Activated naive CD8-positive, alpha-beta T cell treated with anti-CD3 and anti-CD28 coated beads for 36 hours (primary cell): Measurements from ENCODE around the gene KCNIP1. TPM values are rescaled to one million over a fixed set of nuclear protein-coding genes. Genes with fewer than 3 reads are reported as not detected.

ENCODE experiments used
- DNase-seq: peaks from one replicate; pipeline ENCODE4 v3.0.0; 2021
- H3K27ac Mint-ChIP-seq: one replicate; pipeline ENCODE4 v1.8.0; 2022; ENCODE audit warnings: mild to moderate bottlenecking, moderate library complexity, mixed read lengths
- H3K27me3 Mint-ChIP-seq: one replicate; pipeline ENCODE4 v1.8.0; 2022; ENCODE audit warnings: mild to moderate bottlenecking, mixed read lengths
- H3K36me3 Mint-ChIP-seq: one replicate; pipeline ENCODE4 v1.8.0; 2021; ENCODE audit warnings: mild to moderate bottlenecking, mixed read lengths
- H3K4me1 Mint-ChIP-seq: one replicate; pipeline ENCODE4 v1.8.0; 2021; ENCODE audit warnings: mixed read lengths
- H3K4me3 Mint-ChIP-seq: one replicate; pipeline ENCODE4 v1.8.0; 2022; ENCODE audit warnings: mild to moderate bottlenecking, moderate library complexity, mixed read lengths
- H3K9me3 Mint-ChIP-seq: one replicate; pipeline ENCODE4 v1.8.0; 2022; ENCODE audit warnings: mixed read lengths
- total RNA-seq, 2 experiments: library from RNA; stranded (reverse); gene quantifications; one replicate each; pipeline ENCODE4 v1.2.3, GENCODE V29; 2021

KCNIP1 gene
- total RNA-seq, 2 experiments from 2014 or later, result not detected

DNA sequence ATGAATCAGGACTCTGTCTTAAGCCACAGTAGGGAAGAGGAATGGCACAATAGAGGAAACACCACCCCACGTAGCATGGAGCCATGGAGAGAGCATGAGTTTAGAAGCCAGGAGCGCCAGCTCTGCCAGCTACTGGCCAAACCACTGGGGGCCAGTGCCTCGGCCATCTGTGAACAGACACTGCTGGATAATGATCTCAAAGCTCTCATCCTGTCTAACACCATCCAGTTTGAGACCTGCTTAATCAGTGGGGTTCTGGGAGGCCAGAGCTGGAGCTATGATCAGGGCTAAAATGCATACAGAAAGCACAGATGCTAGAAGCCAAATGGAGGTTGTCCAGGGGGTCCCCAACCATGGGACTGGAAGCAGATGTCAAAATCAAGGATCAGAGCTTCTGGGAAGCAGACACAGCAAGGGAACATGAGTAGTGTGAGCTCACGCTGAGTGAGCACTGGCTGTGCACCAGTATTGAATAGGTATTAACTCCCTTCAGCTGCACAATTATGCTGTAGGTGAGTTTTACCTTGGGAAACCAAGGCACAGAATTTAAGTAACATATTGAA lies 92.7 kb downstream of the KCNIP1 start:
- Mint-ChIP-seq H3K36me3 (no peaks in the 10 kb centered on the region), H3K27me3 (peaks cover 68% of the 10 kb centered on the region), H3K9me3 (no peaks in the 10 kb centered on the region), H3K4me1 (peaks cover 31% of the 10 kb centered on the region), H3K27ac (no peak overlapping the region), H3K4me3 (no peak overlapping the region)
- no peak for DNase-seq

DNA sequence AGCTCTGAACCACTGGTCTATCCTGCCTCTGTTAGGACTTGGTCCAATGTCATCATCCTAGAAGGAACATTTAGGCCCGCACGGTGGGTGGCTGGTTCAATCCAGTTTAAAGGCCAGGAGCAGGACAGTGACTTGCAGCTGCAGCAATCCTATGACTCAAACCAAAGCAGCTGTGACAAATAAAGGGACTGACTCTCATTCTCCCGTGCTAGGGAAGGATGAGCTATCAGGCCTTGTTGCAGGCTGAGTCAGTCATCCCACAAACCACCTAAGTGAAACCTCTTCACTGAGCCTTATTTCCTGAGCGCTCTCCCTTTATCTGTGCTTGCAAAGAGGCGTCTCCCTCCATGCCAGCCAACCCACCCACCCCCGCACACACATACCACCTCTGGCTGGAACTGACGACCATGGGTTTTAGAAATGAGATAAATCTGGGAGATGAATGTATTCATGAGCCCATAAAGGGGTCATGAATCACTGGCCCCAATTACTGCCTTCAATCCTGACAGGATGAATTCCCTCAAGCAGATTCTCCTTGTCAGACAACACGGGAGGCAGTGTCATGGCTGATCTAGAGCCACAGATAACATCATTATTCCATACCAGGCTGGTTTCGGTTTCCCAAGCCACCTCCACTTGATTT lies 93.4 kb downstream of the KCNIP1 start:
- Mint-ChIP-seq H3K4me1 (peaks cover 31% of the 10 kb centered on the region), H3K4me3 (no peak overlapping the region), H3K27ac (no peak overlapping the region), H3K36me3 (no peaks in the 10 kb centered on the region), H3K9me3 (no peaks in the 10 kb centered on the region), H3K27me3 (peaks cover 65% of the 10 kb centered on the region)
- DNase-seq, result peak; percentile 60

DNA sequence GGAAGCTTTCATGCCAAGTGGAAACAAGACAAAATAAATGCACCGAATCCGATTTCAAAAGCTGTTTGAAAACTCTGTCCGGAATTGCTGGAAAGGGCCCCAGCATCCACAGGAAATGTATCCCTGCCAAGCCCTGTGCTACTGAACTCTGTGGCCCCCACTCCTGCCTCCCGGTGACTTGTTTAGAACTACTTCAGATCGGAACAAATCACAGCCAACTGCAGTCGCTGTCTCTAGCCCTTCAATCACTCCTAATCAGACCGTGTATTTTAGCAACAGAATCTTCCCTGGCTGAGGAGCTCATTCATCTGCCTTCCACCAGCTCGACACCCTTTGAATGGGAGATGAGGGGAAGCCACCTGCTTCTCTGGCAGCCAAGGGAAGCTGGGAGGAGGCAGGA lies 94.1 kb downstream of the KCNIP1 start:
- H3K36me3 Mint-ChIP-seq, result no peaks in the 10 kb centered on the region
- no peak overlapping the region for H3K27ac Mint-ChIP-seq
- peaks cover 66% of the 10 kb centered on the region for H3K27me3 Mint-ChIP-seq
- H3K4me1 Mint-ChIP-seq, result peaks cover 31% of the 10 kb centered on the region
- no peaks in the 10 kb centered on the region for H3K9me3 Mint-ChIP-seq
- peak overlapping the region; percentile 10 for H3K4me3 Mint-ChIP-seq
- no peak for DNase-seq

DNA sequence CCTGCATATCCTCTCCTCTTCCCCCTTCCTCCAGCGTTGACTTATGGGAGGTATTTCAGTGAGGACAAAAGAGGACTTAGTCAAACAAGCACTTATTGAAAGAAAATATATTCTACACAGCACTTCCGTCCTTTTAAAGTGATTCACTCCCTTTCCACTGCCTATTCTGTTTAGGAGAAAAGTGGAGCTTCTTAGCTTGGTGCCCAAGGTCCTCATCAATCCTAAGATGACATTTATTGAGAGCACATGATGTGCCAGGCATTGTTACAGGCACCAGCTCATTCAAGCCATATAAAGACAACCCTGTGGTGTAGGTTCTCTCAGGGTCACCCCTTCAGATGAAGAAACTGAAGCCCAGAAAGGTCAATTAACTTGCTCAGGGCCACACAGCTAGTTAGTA lies 95.9 kb downstream of the KCNIP1 start:
- H3K4me1 Mint-ChIP-seq, result peaks cover 33% of the 10 kb centered on the region
- H3K9me3 Mint-ChIP-seq, result no peaks in the 10 kb centered on the region
- no peak overlapping the region for H3K4me3 Mint-ChIP-seq
- no peaks in the 10 kb centered on the region for H3K36me3 Mint-ChIP-seq
- no peak for DNase-seq
- peaks cover 53% of the 10 kb centered on the region for H3K27me3 Mint-ChIP-seq
- H3K27ac Mint-ChIP-seq, result no peak overlapping the region

DNA sequence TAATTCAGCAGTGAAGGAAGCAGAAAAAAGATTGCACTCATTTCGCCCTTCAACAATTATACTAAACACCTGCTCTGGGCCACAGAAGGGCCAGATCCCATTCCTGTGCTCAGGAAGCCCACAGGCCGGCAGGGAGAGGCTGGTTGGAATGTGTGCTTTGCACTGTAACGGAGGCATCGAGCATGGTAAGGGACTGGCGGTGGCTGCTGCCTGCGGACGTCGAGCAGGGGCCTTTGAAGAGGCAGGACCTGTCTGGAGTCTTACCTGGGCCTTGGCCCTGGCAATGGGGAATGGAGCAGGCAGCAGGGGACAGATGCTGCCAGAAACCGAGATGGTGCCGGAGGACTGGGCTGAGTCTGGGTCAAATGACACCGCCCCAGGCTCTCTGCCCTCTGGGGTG lies 97.8 kb downstream of the KCNIP1 start:
- Mint-ChIP-seq H3K9me3 (no peaks in the 10 kb centered on the region), H3K36me3 (no peaks in the 10 kb centered on the region), H3K4me3 (no peak overlapping the region), H3K27me3 (peaks cover 37% of the 10 kb centered on the region), H3K4me1 (peaks cover 28% of the 10 kb centered on the region), H3K27ac (no peak overlapping the region)
- no peak for DNase-seq

DNA sequence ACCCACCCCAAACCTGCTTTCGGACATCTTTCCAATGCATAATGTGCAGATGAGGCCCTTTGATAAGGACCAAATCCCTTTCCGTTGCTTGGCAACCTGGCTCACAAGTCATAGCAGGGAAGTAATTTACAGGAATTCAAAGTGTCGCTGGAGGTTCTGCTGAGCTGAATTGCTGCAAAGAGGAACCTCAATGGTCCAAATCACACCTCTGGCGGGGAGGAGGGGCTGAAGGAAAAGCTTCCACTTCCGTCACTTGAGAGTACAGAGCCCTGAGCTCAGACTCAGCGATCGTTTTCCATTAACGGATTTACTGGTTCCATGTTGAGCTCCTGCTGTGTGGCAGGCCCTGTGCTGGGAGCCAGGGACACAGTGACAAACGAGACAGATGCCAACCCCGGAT lies 99.3 kb downstream of the KCNIP1 start:
- Mint-ChIP-seq H3K36me3 (no peaks in the 10 kb centered on the region), H3K27ac (no peak overlapping the region), H3K4me1 (peaks cover 15% of the 10 kb centered on the region), H3K9me3 (no peaks in the 10 kb centered on the region), H3K27me3 (peaks cover 31% of the 10 kb centered on the region), H3K4me3 (no peak overlapping the region)
- DNase-seq, result no peak

DNA sequence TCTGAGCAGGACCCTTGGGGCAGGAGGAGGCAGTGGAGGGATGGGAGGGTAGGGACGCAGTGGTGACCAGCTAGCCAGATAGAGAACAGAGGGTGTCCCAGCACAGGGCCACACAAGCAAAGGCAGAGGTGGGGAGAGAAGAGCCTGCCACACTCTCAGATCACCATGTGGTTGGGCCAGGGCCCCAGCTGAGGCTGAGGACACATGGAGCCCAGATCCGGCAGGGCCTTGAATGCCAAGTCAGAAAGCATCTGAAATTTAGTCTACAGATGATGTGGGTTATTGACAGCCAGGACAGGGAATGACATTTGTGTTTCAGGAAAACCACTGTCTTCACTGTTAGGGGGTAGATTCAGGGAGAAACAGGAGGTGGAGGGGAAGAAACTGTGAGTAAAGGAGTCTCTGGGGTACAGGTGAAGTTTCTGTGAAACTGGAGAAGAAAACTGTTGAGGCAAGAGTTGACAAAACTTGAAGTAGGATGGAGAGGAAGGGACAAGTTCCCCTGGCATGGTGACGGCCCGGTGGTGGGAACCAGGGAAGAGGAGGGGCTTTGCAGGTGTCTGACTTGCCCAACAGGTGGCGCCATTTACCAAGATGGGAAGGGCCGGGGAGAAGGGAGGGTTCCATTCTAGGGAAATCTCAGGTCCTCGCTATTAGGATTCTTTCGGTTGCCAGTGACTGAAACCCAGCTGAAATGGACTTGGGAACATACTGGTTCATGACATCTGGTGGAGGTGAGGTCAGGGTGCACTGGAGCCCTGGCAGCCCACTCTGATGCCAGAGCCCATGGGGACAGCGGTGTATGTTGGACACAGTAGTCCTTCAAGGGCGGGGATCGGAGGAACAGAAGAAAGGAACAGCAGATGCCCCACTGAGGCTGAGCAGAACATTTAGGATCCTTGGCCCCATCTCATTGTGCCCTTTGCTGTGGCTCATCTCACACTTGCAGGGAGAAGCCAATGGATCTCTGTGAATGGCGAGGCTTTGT lies 100.1 kb downstream of the KCNIP1 start:
- H3K4me3 Mint-ChIP-seq, result no peak overlapping the region
- peak; percentile 54 for DNase-seq
- no peaks in the 10 kb centered on the region for H3K9me3 Mint-ChIP-seq
- no peaks in the 10 kb centered on the region for H3K36me3 Mint-ChIP-seq
- peaks cover 7% of the 10 kb centered on the region for H3K4me1 Mint-ChIP-seq
- H3K27me3 Mint-ChIP-seq, result peaks cover 29% of the 10 kb centered on the region
- H3K27ac Mint-ChIP-seq, result no peak overlapping the region

DNA sequence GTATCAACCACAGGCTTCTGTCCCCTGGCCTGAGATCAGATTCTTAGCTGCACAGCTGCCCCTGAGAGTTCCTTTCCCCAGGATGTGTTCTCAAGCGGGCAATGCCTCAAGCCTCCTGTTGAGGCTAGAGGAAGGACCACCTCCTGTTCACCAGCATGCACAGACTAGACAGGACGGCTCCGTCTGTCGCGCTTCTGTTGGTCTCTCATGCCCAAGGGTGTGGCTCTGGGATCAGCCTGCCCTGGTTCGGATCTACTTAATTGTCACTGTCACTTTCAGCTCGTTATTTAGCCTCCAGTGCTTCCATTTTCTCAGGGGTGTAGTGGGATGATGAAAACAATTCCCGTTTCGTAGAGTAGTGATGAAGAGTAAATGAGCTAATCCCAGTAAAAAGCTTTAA lies 103.1 kb downstream of the KCNIP1 start:
- H3K27me3 Mint-ChIP-seq, result peaks cover 11% of the 10 kb centered on the region
- no peaks in the 10 kb centered on the region for H3K36me3 Mint-ChIP-seq
- H3K27ac Mint-ChIP-seq, result no peak overlapping the region
- DNase-seq, result no peak
- no peaks in the 10 kb centered on the region for H3K9me3 Mint-ChIP-seq
- no peak overlapping the region for H3K4me3 Mint-ChIP-seq
- peaks cover 2% of the 10 kb centered on the region for H3K4me1 Mint-ChIP-seq

DNA sequence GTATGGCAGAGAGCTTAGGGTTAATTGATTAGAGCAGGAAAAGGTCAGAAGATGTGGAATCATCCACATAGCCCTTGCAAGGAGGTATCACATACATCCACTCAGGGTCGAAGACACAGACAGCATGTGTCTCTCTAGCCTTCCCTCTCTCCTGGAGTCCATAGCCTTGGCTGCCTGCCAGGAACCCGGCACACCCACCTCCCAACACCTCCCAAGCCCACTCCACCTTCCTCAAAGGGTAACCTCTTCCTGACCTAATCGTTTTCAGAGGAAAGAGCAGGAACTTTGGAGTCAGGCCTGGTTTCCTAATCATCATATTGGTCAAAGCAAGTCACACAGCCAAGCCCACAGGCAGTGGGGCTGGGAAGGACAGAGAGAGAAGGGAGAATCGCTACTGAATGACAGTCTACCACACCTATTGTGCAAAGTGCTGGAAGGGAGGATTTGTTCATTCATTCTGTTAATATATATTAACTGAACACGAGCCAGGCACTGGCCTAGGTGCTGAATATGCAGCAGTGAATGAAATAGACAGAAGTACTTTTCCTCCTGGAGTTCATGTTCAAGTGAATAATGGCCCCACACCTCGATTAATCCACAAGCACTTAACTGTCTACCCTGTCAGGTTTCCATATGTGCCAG lies 107.8 kb downstream of the KCNIP1 start:
- H3K27ac Mint-ChIP-seq, result no peak overlapping the region
- H3K9me3 Mint-ChIP-seq, result no peaks in the 10 kb centered on the region
- DNase-seq, result no peak
- peaks cover 4% of the 10 kb centered on the region for H3K27me3 Mint-ChIP-seq
- H3K36me3 Mint-ChIP-seq, result no peaks in the 10 kb centered on the region
- H3K4me3 Mint-ChIP-seq, result no peak overlapping the region
- no peaks in the 10 kb centered on the region for H3K4me1 Mint-ChIP-seq

DNA sequence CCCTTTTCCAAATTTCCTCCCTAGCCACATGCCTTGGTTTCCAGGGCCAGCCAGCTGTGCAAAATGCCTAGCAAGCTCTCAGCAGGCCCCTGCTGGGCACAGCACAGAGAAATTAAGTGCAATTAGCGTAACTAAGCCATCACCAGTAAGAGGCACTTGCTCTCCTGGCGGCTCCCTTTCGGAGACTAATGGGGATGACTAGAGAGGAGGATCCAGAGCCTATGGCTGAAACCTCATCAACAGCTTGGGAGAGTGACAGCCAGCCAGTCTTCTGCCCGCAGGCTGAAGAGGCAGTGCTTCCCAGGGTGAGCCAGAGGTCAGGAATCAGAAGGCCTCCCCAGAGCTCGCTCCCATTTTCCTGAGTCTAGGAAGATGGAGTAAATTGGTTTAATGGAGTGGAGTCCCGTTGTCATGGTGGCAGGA lies 108.4 kb downstream of the KCNIP1 start:
- Mint-ChIP-seq H3K4me1 (no peaks in the 10 kb centered on the region), H3K36me3 (no peaks in the 10 kb centered on the region), H3K27me3 (peaks cover 4% of the 10 kb centered on the region), H3K27ac (no peak overlapping the region), H3K9me3 (no peaks in the 10 kb centered on the region), H3K4me3 (no peak overlapping the region)
- DNase-seq, result no peak

DNA sequence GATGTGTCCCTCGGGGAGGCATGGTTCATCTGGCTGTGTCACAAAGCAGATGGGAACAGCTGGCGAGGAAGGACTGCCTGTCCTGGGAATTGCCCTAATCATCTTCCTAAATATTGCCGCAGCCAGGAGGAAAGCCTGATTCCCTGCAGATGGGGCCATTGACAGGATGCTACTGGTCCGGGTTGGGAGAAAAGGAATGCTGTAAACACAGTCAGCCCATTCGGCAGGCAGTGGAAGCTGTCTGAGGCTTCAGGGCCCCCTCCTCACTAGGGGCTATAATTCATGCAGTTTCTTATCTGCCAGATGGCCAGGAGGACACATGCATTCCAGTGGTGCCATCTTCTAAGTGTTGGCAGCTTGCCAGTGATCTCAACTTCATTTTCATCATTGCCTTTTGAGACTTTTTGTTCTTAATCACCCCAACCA lies 110.3 kb downstream of the KCNIP1 start:
- no peaks in the 10 kb centered on the region for H3K9me3 Mint-ChIP-seq
- H3K4me3 Mint-ChIP-seq, result no peak overlapping the region

DNA sequence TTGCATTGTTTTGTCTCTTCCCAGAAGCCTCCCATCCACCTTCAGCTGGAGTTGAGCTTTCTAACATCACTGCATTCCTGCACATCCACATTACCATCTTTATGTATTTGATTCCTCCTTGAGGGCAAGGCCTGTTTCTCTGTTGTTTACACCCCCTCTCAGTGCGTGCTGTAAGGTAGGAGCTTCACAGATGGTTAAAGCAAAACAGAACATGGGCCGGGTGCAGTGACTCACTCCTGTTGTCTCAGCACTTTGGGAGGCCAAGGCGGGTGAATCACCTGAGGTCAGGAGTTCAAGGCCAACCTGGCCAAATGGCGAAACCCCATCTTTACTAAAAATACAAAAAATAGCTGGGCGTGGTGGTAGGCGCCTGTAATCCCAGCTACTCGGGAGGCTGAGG lies 110.9 kb downstream of the KCNIP1 start:
- H3K36me3 Mint-ChIP-seq, result no peaks in the 10 kb centered on the region
- no peak for DNase-seq
- no peak overlapping the region for H3K27ac Mint-ChIP-seq
- H3K4me3 Mint-ChIP-seq, result no peak overlapping the region
- H3K4me1 Mint-ChIP-seq, result peaks cover 6% of the 10 kb centered on the region
- H3K9me3 Mint-ChIP-seq, result no peaks in the 10 kb centered on the region
- no peaks in the 10 kb centered on the region for H3K27me3 Mint-ChIP-seq

More for the DNA sequence above, 110.3 kb downstream of the KCNIP1 start:
- Mint-ChIP-seq H3K27me3 (no peaks in the 10 kb centered on the region), H3K36me3 (no peaks in the 10 kb centered on the region), H3K27ac (no peak overlapping the region), H3K4me1 (peaks cover 6% of the 10 kb centered on the region)
- DNase-seq, result no peak

DNA sequence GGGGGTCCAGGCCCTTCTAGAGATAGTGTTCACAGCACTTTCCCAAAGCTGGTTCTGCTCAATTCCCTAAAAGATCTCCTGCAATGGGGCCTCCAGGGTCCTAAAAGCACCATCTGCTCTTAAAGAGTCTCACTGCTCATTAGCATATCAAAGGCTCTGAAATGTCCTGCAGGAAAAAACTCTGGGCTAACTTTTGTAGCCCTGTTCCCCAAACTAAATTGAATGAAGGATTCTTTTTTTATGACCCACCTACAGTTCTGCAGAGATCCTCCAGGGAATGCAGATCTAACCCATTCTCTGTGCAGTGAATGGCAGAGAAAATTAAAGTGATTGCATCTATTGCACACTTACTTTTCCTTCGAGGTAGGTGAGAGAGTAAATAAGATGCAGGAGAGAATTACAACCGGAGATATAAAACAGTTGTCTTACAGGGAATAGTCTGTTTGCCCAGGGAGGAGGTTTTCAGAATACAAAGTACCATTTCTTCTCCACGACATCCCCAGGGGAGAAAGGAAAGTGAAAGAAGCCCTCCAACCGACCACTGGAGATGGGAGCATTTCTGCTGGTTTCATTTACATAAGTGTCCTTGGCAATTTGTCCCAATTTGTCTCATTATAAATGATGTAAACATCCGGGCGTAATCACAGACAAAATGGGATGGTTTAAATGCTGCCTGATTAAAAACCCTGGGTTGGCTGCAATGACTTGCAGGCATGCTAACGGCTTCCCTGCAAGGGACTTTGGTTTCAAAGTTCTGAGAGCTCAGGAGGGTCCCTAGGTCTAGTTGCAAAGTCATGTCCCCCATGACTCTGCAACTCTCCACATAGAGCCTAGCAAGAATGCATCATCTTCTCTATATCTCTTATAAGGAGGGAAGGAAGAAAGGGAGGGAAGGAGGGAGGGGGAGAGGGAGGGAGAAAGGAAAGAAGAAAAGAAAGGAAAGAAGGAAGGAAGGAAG lies 114.0 kb downstream of the KCNIP1 start:
- Mint-ChIP-seq H3K4me1 (peaks cover 6% of the 10 kb centered on the region), H3K27ac (no peak overlapping the region), H3K36me3 (no peaks in the 10 kb centered on the region), H3K27me3 (no peaks in the 10 kb centered on the region), H3K9me3 (no peaks in the 10 kb centered on the region), H3K4me3 (no peak overlapping the region)
- no peak for DNase-seq

DNA sequence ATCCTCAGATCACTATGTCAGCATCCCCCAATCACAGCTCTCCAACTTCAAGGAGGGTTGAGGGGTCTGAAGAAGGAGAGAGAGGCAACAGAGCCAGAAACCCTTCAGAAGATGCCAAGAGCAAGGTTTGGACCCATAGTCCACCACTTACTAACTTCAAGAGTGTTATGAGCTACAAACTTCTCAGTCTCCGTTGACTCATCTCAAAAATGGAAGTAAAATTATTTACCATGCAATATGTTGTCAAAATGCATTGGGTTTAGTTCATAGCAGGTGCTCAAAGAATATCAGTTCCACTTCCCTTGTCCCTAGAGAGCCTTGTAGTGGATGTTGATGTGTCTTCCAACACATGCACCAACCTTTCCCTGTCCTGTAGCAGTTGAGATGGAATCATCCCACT lies 116.0 kb downstream of the KCNIP1 start:
- Mint-ChIP-seq H3K36me3 (no peaks in the 10 kb centered on the region), H3K27me3 (peaks cover 11% of the 10 kb centered on the region), H3K27ac (no peak overlapping the region), H3K9me3 (no peaks in the 10 kb centered on the region), H3K4me1 (peaks cover 8% of the 10 kb centered on the region), H3K4me3 (no peak overlapping the region)
- DNase-seq, result no peak
